CD4-positive, alpha-beta T cell (primary cell): ENCODE results near the gene PRM1. TPM values are rescaled to one million over a fixed set of nuclear protein-coding genes. Genes with fewer than 3 reads are reported as not detected.

ENCODE experiments used
- ATAC-seq: fragments of 200-7000 bp; cut with Tn5 transposase; one replicate; pipeline ENCODE4 v1.10.0; 2022; ENCODE audit warnings: mild to moderate bottlenecking; ENCODE audit not compliant: poor library complexity
- CTCF ChIA-PET: fragments of 350-600 bp; sonication (Branson Sonifier 250); formaldehyde crosslinking; loops from one replicate; lab custom pipeline; 2021; ENCODE audit warnings: antibody characterized with exemption, inconsistent platforms; lab: Charles Lee
- POLR2A ChIA-PET: fragments of 350-600 bp; sonication (Branson Sonifier 250); formaldehyde crosslinking; loops from one replicate; lab custom pipeline; 2021; ENCODE audit warnings: antibody characterized with exemption, inconsistent platforms; lab: Charles Lee
- DNase-seq, 14 experiments: peaks; one replicate each; pipeline ENCODE4 v3.0.0-alpha.2; 2013 to 2020; ENCODE audit warnings: mixed read lengths in 2 of 14
- H3K27ac ChIP-seq, 2 donors: one replicate each; pipeline versions ENCODE4 v1.5.1 to v1.7.0; 2013; ENCODE audit warnings: low read length in 2 of 2, low read depth in 1 of 2, mild to moderate bottlenecking in 1 of 2
- H3K27me3 ChIP-seq, 2 experiments: 1 replicate in 1 of 2; 2 replicates in 1 of 2; pipeline versions ENCODE4 v1.6.1 to v1.7.0; 2013; ENCODE audit warnings: low read length in 2 of 2, control low read depth in 1 of 2, mild to moderate bottlenecking in 1 of 2, moderate library complexity in 1 of 2; ENCODE audit not compliant: insufficient read depth in 2 of 2, control insufficient read depth in 1 of 2
- H3K36me3 ChIP-seq: one replicate; pipeline ENCODE4 v1.6.1; 2013; ENCODE audit warnings: low read length, control low read depth; ENCODE audit not compliant: insufficient read depth
- H3K4me1 ChIP-seq: one replicate; pipeline ENCODE4 v1.6.1; 2013; ENCODE audit warnings: low read length, control low read depth; ENCODE audit not compliant: insufficient read depth
- H3K4me3 ChIP-seq: one replicate; pipeline ENCODE4 v1.5.1; 2013; ENCODE audit warnings: mild to moderate bottlenecking, low read length, moderate library complexity
- H3K9me3 ChIP-seq, 2 experiments: 1 replicate in 1 of 2; 2 replicates in 1 of 2; pipeline versions ENCODE4 v1.6.1 to v1.7.0; 2013; ENCODE audit warnings: low read length in 2 of 2, mild to moderate bottlenecking in 2 of 2, control low read depth in 1 of 2, moderate library complexity in 1 of 2; ENCODE audit not compliant: control insufficient read depth in 1 of 2, insufficient read depth in 1 of 2
- H3K27ac Mint-ChIP-seq: one replicate; pipeline ENCODE4 v1.8.0; 2020; ENCODE audit warnings: mixed read lengths
- H3K27me3 Mint-ChIP-seq: one replicate; pipeline ENCODE4 v1.8.0; 2021; ENCODE audit warnings: mixed read lengths
- H3K36me3 Mint-ChIP-seq: one replicate; pipeline ENCODE4 v1.8.0; 2021; ENCODE audit warnings: low read depth, mixed read lengths
- H3K4me1 Mint-ChIP-seq: one replicate; pipeline ENCODE4 v1.8.0; 2021; ENCODE audit warnings: low read depth, mixed read lengths
- H3K4me3 Mint-ChIP-seq: one replicate; pipeline ENCODE4 v1.8.0; 2020; ENCODE audit warnings: mild to moderate bottlenecking, mixed read lengths
- H3K9me3 Mint-ChIP-seq: one replicate; pipeline ENCODE4 v1.8.0; 2020; ENCODE audit warnings: mixed read lengths
- intact Hi-C, 2 experiments: fragments of 100-400 bp; cut with DNase I in 1 of 2; cut with micrococcal nuclease in 1 of 2; formaldehyde crosslinking; loops; one replicate each; pipeline versions ENCODE4 v1.15.1 to v1.9.0; 2023 to 2025; cut with DNase I, micrococcal nuclease
- total RNA-seq, 174 experiments: library from RNA in 2 of 174; stranded (reverse) in 2 of 174; gene quantifications; one replicate each; pipeline ENCODE4 v1.2.3 and lab custom pipeline; 2021 to 2026
- TF ChIP-seq, protein P1 (sequence below): fragments of 200-600 bp; IDR thresholded peaks from one replicate; pipeline ENCODE4 v1.8.0; 2022; ENCODE audit warnings: antibody characterized with exemption, mild to moderate bottlenecking

PRM1 gene
- total RNA-seq, 2 experiments from 2014 or later, result not detected

DNA sequence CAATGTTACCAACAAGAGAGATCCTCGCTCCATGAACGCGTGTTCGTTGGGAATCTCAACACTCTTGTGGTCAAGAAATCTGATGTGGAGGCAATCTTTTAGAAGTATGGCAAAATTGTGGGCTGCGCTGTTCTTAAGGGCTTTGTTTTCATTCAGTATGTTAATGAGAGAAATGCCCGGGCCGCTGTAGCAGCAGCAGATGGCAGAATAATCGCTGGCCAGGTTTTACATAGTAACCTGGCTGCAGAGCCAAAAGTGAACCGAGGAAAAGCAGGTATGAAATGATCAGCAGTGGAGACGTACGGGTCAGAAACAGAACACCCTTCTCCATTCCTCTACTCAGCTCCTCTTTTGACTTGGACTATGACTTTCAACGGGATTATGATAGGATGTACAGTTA, 38.5 kb downstream of the PRM1 start:
- Histone ChIP-seq H3K36me3 (no peaks in the 10 kb centered on the region), H3K27me3 (no peaks in the 10 kb centered on the region), H3K4me1 (peaks cover 19% of the 10 kb centered on the region), H3K4me3 (no peak overlapping the region), H3K27ac (no peak overlapping the region), H3K9me3 (no peaks in the 10 kb centered on the region)
- Mint-ChIP-seq H3K4me1 (peaks cover 13% of the 10 kb centered on the region), H3K36me3 (no peaks in the 10 kb centered on the region), H3K4me3 (no peak overlapping the region), H3K27me3 (no peaks in the 10 kb centered on the region), H3K27ac (no peak overlapping the region), H3K9me3 (no peaks in the 10 kb centered on the region)
- no peak for DNase-seq
- TF ChIP-seq, protein P1, sequence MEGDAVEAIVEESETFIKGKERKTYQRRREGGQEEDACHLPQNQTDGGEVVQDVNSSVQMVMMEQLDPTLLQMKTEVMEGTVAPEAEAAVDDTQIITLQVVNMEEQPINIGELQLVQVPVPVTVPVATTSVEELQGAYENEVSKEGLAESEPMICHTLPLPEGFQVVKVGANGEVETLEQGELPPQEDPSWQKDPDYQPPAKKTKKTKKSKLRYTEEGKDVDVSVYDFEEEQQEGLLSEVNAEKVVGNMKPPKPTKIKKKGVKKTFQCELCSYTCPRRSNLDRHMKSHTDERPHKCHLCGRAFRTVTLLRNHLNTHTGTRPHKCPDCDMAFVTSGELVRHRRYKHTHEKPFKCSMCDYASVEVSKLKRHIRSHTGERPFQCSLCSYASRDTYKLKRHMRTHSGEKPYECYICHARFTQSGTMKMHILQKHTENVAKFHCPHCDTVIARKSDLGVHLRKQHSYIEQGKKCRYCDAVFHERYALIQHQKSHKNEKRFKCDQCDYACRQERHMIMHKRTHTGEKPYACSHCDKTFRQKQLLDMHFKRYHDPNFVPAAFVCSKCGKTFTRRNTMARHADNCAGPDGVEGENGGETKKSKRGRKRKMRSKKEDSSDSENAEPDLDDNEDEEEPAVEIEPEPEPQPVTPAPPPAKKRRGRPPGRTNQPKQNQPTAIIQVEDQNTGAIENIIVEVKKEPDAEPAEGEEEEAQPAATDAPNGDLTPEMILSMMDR, result no peak
- intact Hi-C loops, result no loop called here
- CTCF ChIA-PET, result no interaction called here
- POLR2A ChIA-PET, result interaction anchor here (1.1 kb wide), 1 partner anchor 24 kb away, joined by 3 read pairs; no protein-coding TSS in a partner anchor
- ATAC-seq, result no peak

DNA sequence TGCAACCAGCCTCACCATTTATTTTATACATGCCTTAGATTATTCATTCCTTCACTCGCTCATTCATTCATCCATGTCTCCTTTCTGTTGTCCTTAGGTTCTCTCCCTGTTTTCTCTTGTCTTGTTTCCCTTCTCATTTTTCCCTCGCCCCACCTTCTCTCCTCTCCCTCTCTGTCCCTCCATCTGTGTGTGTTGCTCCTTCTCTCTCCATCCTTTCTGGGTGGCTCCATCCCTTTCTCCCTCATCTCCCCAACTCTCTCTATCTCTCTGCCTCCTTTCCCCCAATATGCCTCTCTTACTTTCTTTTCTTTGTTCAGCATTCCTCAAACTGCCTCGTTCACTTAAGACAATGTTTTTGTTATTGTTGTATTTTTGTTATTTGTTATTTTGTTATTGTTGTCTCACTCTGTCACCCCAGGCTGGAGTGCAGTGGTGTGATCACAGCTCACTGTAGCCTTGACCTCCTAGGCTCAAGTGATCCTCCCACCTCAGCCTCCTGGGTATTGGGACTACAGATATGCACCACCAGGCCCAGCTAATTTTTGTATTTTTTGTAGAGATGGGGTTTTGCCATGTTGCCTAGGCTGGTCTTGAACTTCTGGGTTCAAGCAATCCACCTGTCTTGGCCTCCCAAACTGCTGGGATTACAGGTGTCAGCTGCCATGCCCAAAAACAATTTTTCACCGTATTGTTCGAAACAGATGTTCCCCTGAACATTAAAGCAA, 39.5 kb downstream of the PRM1 start:
- no peak overlapping the region for H3K4me3 Mint-ChIP-seq
- ATAC-seq (no peak), DNase-seq (no peak)
- no peaks in the 10 kb centered on the region for H3K36me3 ChIP-seq
- ChIA-PET POLR2A (interaction anchor here (1.1 to 1.4 kb wide), 4 partner anchors 9 to 23 kb away, joined by 3 to 13 read pairs (median 6); no protein-coding TSS in a partner anchor), CTCF (no interaction called here)
- H3K36me3 Mint-ChIP-seq, result no peaks in the 10 kb centered on the region
- no peak overlapping the region for H3K27ac ChIP-seq
- H3K9me3 Mint-ChIP-seq, result no peaks in the 10 kb centered on the region
- TF ChIP-seq, protein P1, result no peak
- H3K4me1 ChIP-seq, result peaks cover 19% of the 10 kb centered on the region
- intact Hi-C loops, result no loop called here
- H3K27ac Mint-ChIP-seq, result no peak overlapping the region
- no peak overlapping the region for H3K4me3 ChIP-seq
- no peaks in the 10 kb centered on the region for H3K27me3 ChIP-seq
- peaks cover 13% of the 10 kb centered on the region for H3K4me1 Mint-ChIP-seq
- no peaks in the 10 kb centered on the region for H3K9me3 ChIP-seq
- no peaks in the 10 kb centered on the region for H3K27me3 Mint-ChIP-seq

DNA sequence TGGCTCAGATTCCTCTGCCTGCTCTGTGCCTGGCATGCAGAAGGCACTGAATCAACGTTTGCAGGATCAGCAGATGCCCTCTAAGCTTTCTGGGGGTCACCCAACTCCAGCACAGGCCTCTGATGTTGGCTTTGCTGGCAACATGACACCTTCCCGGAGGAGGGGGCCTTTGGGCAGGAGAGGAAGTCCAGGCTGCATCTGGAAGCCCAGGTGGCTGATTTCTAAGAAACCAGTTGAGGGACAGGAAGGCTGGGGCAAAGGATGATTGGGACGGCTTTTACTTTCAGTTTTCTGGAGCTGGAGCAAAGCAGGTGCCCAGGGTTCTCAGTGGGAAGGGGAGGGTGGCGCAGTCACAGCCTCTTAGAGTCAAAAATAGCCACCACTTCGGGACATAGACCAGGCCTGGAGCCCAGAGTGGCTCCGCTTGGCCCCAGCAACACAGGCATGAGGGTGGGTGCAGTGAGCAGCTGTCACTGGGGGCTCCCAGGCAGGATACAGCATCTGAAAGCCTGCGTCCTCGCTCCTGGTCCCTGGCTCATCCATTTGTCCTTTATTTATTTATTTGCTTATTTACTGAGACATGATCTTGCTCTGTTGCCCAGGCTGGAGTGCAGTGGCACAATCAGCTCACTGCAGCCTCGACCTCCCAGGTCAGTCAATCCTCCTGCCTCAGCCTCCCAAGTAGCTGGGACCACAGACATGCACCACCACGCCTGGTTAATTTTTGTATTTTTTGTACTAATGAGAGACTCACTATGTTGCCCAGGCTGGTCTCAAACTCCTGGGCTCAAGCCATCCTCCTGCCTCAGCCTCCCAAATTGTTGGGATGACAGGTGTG, 40.3 kb downstream of the PRM1 start:
- H3K4me3 Mint-ChIP-seq, result peak overlapping the region; percentile 34
- Histone ChIP-seq H3K27ac (no peak overlapping the region), H3K36me3 (no peaks in the 10 kb centered on the region), H3K4me3 (no peak overlapping the region), H3K9me3 (no peaks in the 10 kb centered on the region), H3K4me1 (peaks cover 19% of the 10 kb centered on the region), H3K27me3 (no peaks in the 10 kb centered on the region)
- DNase-seq (peak in 2 of 14 experiments; percentile 29 to 60), ATAC-seq (no peak)
- intact Hi-C loops, result no loop called here
- H3K36me3 Mint-ChIP-seq, result no peaks in the 10 kb centered on the region
- H3K9me3 Mint-ChIP-seq, result no peaks in the 10 kb centered on the region
- H3K27me3 Mint-ChIP-seq, result no peaks in the 10 kb centered on the region
- ChIA-PET CTCF (no interaction called here), POLR2A (interaction anchor here (1.0 to 1.4 kb wide), 4 partner anchors 8 to 16 kb away, joined by 3 to 13 read pairs (median 6); no protein-coding TSS in a partner anchor)
- peaks cover 13% of the 10 kb centered on the region for H3K4me1 Mint-ChIP-seq
- TF ChIP-seq, protein P1, result no peak
- peak overlapping the region; percentile 20 for H3K27ac Mint-ChIP-seq
